GM12873 (cell line): ENCODE measurements around the gene MMD2.
A peak's percentile ranks its signal among the peaks of the same experiment; 100 is the strongest.

ENCODE experiments used
- CTCF ChIP-seq: IDR thresholded peaks from 2 replicates; pipeline ENCODE4 v1.5.1; 2012; ENCODE audit warnings: low read depth, mild to moderate bottlenecking, moderate library complexity, low read length, control low read depth; ENCODE audit not compliant: insufficient read depth; ENCODE audit errors: missing control alignments

The MMD2 gene

GRCh38 chr7:4996696-4997222 is 37.8 kb upstream of the MMD2 start:
- no peak for TF ChIP-seq CTCF

GRCh38 chr7:4995429-4995969 is 36.5 kb upstream of the MMD2 start:
- TF ChIP-seq CTCF, result no peak

GRCh38 chr7:4993471-4993870 is 34.5 kb upstream of the MMD2 start:
- no peak for TF ChIP-seq CTCF

- peak; percentile 90 for TF ChIP-seq CTCF
Observed at GRCh38 chr7:4973728-4974198, 14.8 kb upstream of the MMD2 start.

- TF ChIP-seq CTCF, result no peak
Observed at GRCh38 chr7:4965295-4966022, 6.5 kb upstream of the MMD2 start.

- TF ChIP-seq CTCF, result no peak
Observed at GRCh38 chr7:4964506-4964905, 5.5 kb upstream of the MMD2 start.

GRCh38 chr7:4962872-4963775 is 4.1 kb upstream of the MMD2 start:
- TF ChIP-seq CTCF, result no peak
